ENCODE results near the gene OR10A3. TPM values are rescaled to one million over a fixed set of nuclear protein-coding genes. Genes with fewer than 3 reads are reported as not detected.
A peak's percentile ranks its signal among the peaks of the same experiment; 100 is the strongest.
"Not testable (repeated sequence)": the region's sequence is repeated elsewhere in the genome, so short reads cannot be mapped to it uniquely, and the experiment has no call there.

The OR10A3 gene, protein sequence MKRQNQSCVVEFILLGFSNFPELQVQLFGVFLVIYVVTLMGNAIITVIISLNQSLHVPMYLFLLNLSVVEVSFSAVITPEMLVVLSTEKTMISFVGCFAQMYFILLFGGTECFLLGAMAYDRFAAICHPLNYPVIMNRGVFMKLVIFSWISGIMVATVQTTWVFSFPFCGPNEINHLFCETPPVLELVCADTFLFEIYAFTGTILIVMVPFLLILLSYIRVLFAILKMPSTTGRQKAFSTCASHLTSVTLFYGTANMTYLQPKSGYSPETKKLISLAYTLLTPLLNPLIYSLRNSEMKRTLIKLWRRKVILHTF
- not detected for total RNA-seq
- long read RNA-seq = 0 reads

GRCh38 chr11:7941608-7942007 is at the start of gene OR10A3:
Gene OR10A3 (minus strand): TSS chr11:7941708. CDS start chr11:7939520, 2,188 bp downstream.
- no peak for ATAC-seq
- Histone ChIP-seq H3K27ac (no peak within 1 kb of the TSS), H3K4me1 (no peaks in the 10 kb centered on the region), H3K27me3 (no peaks in the 10 kb centered on the region), H3K36me3 (no peaks in the 10 kb centered on the region), H3K4me3 (no peak within 1 kb of the TSS), H3K9me3 (peaks cover 17% of the 10 kb centered on the region)
- intact Hi-C loops (cut with DNase I) = no loop called here
- no peak for TF ChIP-seq CTCF (IDR thresholded peaks at IDR 0.05)
- DNase-seq = no peak

GRCh38 chr11:7987560-7987883 is 46.0 kb upstream of the OR10A3 start:
- H3K9me3 ChIP-seq, ATAC-seq, DNase-seq, H3K27me3 ChIP-seq: not testable (repeated sequence)
- peak overlapping the region; percentile 75 for H3K4me3 ChIP-seq
- intact Hi-C loops (cut with DNase I) = loop anchor here (10.0 kb wide), 1 partner anchor 93 kb away; no protein-coding TSS in a partner anchor
- H3K27ac ChIP-seq = peak overlapping the region; percentile 49
- H3K36me3 ChIP-seq = peaks cover 30% of the 10 kb centered on the region
- peaks cover 33% of the 10 kb centered on the region for H3K4me1 ChIP-seq

DNA sequence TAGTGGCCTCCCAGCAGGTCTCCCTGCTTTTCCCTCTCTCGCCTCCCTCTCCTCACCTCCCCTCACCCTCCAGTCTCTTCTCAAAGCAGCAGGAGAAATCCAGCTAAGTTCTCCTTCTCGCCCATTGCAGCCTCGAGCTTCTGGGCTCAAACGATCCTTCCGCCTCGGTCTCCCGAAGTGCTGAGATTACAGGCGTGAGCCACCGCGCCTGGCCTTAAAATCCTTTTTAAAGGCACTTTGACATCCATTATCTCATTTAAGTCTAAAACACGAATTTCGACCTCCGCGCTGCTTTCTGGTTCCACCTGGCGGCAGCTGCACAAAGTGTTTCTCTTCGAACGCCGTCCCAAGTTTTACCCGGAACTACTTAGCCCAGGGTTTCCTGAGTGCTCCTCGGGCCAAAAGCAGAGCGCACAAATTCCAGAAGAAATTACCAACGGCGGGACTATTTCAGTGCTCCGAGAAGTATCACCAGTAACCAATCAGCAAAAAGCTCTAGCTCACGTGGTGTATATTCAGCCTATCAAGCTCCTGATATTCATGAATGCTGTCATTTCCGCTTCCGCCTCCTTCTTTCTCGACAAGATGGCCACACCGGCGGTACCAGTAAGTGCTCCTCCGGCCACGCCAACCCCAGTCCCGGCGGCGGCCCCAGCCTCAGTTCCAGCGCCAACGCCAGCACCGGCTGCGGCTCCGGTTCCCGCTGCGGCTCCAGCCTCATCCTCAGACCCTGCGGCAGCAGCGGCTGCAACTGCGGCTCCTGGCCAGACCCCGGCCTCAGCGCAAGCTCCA is 45.5 kb upstream of the OR10A3 start, which contains the start of gene EIF3F:
Gene EIF3F (plus strand): TSS at position 570 of the 792 bp plus-strand sequence. CDS start 16 bp downstream, at position 586.
- peak; percentile 99 for ATAC-seq
- H3K27me3 ChIP-seq = no peaks in the 10 kb centered on the region
- peaks cover 33% of the 10 kb centered on the region for H3K4me1 ChIP-seq
- peak within 1 kb of the TSS; percentile 75 for H3K4me3 ChIP-seq
- TF ChIP-seq CTCF (IDR thresholded peaks at IDR 0.05) = peak; percentile 87
- peaks cover 25% of the 10 kb centered on the region for H3K36me3 ChIP-seq
- peak within 1 kb of the TSS; percentile 84 for H3K27ac ChIP-seq
- H3K9me3 ChIP-seq = no peaks in the 10 kb centered on the region
- intact Hi-C loops (cut with DNase I) = loop anchor here (10.0 kb wide), 1 partner anchor 92 kb away; no protein-coding TSS in a partner anchor
- DNase-seq = peak; percentile 88

DNA sequence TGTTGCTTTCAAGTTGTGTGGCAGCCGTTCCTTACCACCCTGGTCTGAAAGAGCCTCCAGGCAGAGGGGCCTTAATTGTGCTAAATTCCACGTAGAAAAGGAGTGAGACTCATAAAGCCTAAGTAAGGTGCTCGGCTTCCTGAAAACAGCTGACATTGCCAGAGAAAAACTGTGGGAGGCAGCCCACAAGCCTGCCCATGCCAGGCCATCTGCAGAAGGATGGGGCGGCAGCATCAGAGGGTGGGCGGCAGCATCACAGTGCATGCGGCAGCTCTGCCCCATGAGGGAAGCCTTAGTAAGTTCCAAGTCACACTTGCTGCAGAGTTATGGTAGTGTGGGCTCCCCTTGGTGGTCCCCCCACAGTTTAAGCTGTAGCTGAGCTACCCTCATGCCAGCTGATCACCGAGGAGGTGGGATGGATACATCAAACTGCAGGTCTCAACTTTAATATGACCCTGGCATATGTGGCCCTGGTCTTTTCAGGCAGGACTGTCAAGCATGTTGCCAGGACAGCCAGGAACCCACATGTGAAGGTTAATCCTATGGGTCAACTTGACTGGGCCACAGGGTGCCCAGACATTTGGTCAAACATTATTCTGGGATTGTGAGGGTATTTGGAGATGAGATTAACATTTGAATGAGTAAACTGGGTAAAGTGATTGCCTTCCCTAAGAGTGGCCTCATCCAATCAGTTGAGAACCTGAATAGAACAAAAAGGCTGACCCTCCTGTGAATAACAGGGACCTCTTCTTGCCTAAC is 42.5 kb upstream of the OR10A3 start:
- intact Hi-C loops (cut with DNase I) = loop anchor here (10.0 kb wide), 1 partner anchor 89 kb away; no protein-coding TSS in a partner anchor
- DNase-seq = no peak
- no peak for ATAC-seq

DNA sequence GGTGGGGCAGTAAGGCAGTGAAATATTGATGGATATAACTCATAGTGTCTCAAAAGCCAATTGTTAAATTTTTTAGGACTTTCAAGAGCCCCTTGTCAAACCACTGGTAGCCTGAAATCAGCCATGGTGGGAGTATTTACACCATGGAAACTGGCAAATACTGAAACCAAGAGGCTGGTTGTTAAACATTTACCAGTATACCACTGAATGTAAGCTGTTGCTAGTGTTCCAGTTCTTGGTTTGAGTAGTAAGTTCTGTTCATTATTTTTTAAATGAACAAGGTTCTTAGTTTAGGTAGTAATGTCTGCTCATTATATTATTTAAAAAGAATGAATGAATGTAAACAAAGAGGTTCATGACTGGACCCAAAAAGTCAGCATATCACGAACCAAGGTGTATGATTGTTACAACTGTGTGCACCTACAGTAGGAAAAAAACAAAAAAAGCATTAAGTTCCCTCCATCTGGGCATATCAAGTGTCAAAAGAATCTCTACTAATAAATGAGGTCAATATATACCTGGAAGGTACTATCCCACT is 41.1 kb upstream of the OR10A3 start:
- no peak for TF ChIP-seq CTCF (IDR thresholded peaks at IDR 0.05)
- intact Hi-C loops (cut with DNase I) = loop anchor here (10.0 kb wide), 1 partner anchor 88 kb away; no protein-coding TSS in a partner anchor
- no peaks in the 10 kb centered on the region for H3K27me3 ChIP-seq
- peaks cover 10% of the 10 kb centered on the region for H3K4me1 ChIP-seq
- H3K27ac ChIP-seq = no peak overlapping the region
- H3K9me3 ChIP-seq = no peaks in the 10 kb centered on the region
- H3K4me3 ChIP-seq = no peak overlapping the region
- no peaks in the 10 kb centered on the region for H3K36me3 ChIP-seq
- no peak for ATAC-seq
- DNase-seq = no peak

More for the DNA sequence above, 42.5 kb upstream of the OR10A3 start:
- Histone ChIP-seq H3K4me1 (peaks cover 21% of the 10 kb centered on the region), H3K9me3 (no peaks in the 10 kb centered on the region), H3K36me3 (peaks cover 2% of the 10 kb centered on the region), H3K4me3 (no peak overlapping the region), H3K27me3 (no peaks in the 10 kb centered on the region), H3K27ac (no peak overlapping the region)
- TF ChIP-seq CTCF (IDR thresholded peaks at IDR 0.05) = no peak
